Nephron (organoid): ENCODE results near the gene TESPA1.

Experiments
- H3K27ac Mint-ChIP-seq, 3 experiments: 2 replicates each; pipeline ENCODE4 v1.8.0; 2020; ENCODE audit warnings: mixed read lengths in 3 of 3, mild to moderate bottlenecking in 2 of 3, moderate library complexity in 1 of 3
- H3K27me3 Mint-ChIP-seq: 2 replicates; pipeline ENCODE4 v1.8.0; 2021; ENCODE audit warnings: low read depth, mild to moderate bottlenecking, moderate library complexity, mixed read lengths
- H3K36me3 Mint-ChIP-seq: 2 replicates; pipeline ENCODE4 v1.8.0; 2020; ENCODE audit warnings: low read depth, mixed read lengths
- H3K4me1 Mint-ChIP-seq: 2 replicates; pipeline ENCODE4 v1.8.0; 2020; ENCODE audit warnings: mixed read lengths
- H3K4me3 Mint-ChIP-seq, 3 experiments: 2 replicates each; pipeline ENCODE4 v1.8.0; 2020; ENCODE audit warnings: mild to moderate bottlenecking in 3 of 3, mixed read lengths in 3 of 3, moderate library complexity in 2 of 3
- H3K9me3 Mint-ChIP-seq: 2 replicates; pipeline ENCODE4 v1.8.0; 2020; ENCODE audit warnings: mixed read lengths
- CTCF ChIP-seq, 3 experiments: fragments of 200-600 bp; sonication (generic); IDR thresholded peaks; one replicate each; pipeline ENCODE4 v1.5.0; 2021; ENCODE audit warnings: antibody characterized with exemption in 3 of 3; ENCODE audit not compliant: unreplicated experiment in 3 of 3

TESPA1 gene

DNA sequence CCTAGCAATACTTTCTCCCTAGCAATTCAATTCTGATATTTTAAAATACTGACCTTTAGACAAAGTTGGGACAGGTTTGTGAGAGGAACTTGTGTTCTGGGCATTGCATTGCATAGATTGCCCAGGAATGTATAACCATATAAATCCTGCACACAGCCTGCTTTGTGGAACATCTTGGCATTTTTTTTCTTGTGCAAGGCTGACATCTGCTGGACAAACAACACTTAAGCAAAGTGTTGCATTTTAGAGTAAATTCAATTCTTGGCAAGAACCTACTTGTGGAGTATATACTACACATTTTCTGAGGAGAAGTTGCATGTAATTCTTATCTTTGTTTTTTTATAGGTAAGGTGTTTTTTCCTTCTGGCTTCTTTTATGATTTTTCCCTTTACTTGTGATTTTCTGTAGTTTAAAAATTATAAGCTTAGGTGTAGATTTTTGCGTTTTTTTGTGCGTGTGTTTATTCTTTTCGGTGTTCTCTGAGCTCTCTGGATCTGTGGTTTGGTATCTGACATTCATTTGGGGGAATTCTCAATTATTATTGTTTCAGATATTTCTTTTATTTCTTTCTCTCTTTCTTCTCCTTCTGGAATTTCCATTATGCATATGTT lies 26.4 kb downstream of the TESPA1 start:
- no peaks in the 10 kb centered on the region for H3K9me3 Mint-ChIP-seq
- H3K27ac Mint-ChIP-seq, result no peak overlapping the region
- no peak overlapping the region for H3K4me3 Mint-ChIP-seq
- H3K27me3 Mint-ChIP-seq, result peaks cover 4% of the 10 kb centered on the region
- no peaks in the 10 kb centered on the region for H3K36me3 Mint-ChIP-seq
- no peaks in the 10 kb centered on the region for H3K4me1 Mint-ChIP-seq
- peak; percentile 72 to 87 (median 77) for TF ChIP-seq CTCF (IDR thresholded peaks at IDR 0.05; ENCODE audit: unreplicated experiment in 3 of 3)

GRCh38 chr12:54956818-54957641 lies 27.5 kb downstream of the TESPA1 start:
- Mint-ChIP-seq H3K27ac (no peak overlapping the region), H3K4me3 (no peak overlapping the region), H3K4me1 (no peaks in the 10 kb centered on the region), H3K9me3 (no peaks in the 10 kb centered on the region), H3K27me3 (peaks cover 7% of the 10 kb centered on the region), H3K36me3 (no peaks in the 10 kb centered on the region)
- no peak for TF ChIP-seq CTCF (IDR thresholded peaks at IDR 0.05; ENCODE audit: unreplicated experiment in 3 of 3)

GRCh38 chr12:54956322-54956721 lies 28.2 kb downstream of the TESPA1 start:
- no peaks in the 10 kb centered on the region for H3K9me3 Mint-ChIP-seq
- no peaks in the 10 kb centered on the region for H3K4me1 Mint-ChIP-seq
- no peak overlapping the region for H3K4me3 Mint-ChIP-seq
- TF ChIP-seq CTCF (IDR thresholded peaks at IDR 0.05; ENCODE audit: unreplicated experiment in 3 of 3), result no peak
- H3K27me3 Mint-ChIP-seq, result peaks cover 3% of the 10 kb centered on the region
- no peaks in the 10 kb centered on the region for H3K36me3 Mint-ChIP-seq
- no peak overlapping the region for H3K27ac Mint-ChIP-seq

- TF ChIP-seq CTCF (IDR thresholded peaks at IDR 0.05; ENCODE audit: unreplicated experiment in 3 of 3), result no peak
- Mint-ChIP-seq H3K27ac (no peak overlapping the region), H3K4me3 (no peak overlapping the region), H3K4me1 (no peaks in the 10 kb centered on the region), H3K36me3 (no peaks in the 10 kb centered on the region), H3K9me3 (no peaks in the 10 kb centered on the region), H3K27me3 (peaks cover 3% of the 10 kb centered on the region)
Measured at GRCh38 chr12:54954801-54955200, 29.8 kb downstream of the TESPA1 start.

GRCh38 chr12:54954228-54954627 lies 30.3 kb downstream of the TESPA1 start:
- Mint-ChIP-seq H3K4me3 (no peak overlapping the region), H3K9me3 (no peaks in the 10 kb centered on the region), H3K27me3 (peaks cover 3% of the 10 kb centered on the region), H3K36me3 (no peaks in the 10 kb centered on the region), H3K4me1 (no peaks in the 10 kb centered on the region), H3K27ac (no peak overlapping the region)
- TF ChIP-seq CTCF (IDR thresholded peaks at IDR 0.05; ENCODE audit: unreplicated experiment in 3 of 3), result no peak
